Measurements from ENCODE around the gene GSTK1.

DNA sequence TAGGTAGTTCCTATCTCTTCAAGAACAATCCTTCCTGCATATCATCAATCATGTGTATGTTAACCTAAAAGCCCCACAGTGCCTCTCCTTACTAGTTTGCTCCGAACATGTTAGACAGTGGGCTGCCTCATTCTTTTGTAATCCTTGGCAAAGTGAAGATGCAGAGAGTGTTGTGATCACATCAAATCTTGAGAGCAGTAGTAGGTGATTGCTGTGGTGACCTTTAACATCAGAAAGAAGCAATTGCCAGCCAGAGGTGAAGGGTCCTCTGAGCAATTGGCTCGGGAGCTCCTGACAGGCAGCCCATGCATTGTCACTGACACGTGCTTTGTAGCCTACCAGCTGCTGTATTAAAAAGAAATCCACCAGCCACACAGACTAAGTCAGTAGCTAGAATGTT lies 19.6 kb upstream of the GSTK1 start:
- TF ChIP-seq, protein P1, sequence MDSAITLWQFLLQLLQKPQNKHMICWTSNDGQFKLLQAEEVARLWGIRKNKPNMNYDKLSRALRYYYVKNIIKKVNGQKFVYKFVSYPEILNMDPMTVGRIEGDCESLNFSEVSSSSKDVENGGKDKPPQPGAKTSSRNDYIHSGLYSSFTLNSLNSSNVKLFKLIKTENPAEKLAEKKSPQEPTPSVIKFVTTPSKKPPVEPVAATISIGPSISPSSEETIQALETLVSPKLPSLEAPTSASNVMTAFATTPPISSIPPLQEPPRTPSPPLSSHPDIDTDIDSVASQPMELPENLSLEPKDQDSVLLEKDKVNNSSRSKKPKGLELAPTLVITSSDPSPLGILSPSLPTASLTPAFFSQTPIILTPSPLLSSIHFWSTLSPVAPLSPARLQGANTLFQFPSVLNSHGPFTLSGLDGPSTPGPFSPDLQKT (IDR thresholded peaks at IDR 0.05; ENCODE audit: borderline replicate concordance, low read depth, low read length), result no peak
- TF ChIP-seq, protein P2, sequence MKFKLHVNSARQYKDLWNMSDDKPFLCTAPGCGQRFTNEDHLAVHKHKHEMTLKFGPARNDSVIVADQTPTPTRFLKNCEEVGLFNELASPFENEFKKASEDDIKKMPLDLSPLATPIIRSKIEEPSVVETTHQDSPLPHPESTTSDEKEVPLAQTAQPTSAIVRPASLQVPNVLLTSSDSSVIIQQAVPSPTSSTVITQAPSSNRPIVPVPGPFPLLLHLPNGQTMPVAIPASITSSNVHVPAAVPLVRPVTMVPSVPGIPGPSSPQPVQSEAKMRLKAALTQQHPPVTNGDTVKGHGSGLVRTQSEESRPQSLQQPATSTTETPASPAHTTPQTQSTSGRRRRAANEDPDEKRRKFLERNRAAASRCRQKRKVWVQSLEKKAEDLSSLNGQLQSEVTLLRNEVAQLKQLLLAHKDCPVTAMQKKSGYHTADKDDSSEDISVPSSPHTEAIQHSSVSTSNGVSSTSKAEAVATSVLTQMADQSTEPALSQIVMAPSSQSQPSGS (tag by site-specific recombination; IDR thresholded peaks at IDR 0.05; ENCODE audit: low read depth), result no peak
- TF ChIP-seq, protein P3, sequence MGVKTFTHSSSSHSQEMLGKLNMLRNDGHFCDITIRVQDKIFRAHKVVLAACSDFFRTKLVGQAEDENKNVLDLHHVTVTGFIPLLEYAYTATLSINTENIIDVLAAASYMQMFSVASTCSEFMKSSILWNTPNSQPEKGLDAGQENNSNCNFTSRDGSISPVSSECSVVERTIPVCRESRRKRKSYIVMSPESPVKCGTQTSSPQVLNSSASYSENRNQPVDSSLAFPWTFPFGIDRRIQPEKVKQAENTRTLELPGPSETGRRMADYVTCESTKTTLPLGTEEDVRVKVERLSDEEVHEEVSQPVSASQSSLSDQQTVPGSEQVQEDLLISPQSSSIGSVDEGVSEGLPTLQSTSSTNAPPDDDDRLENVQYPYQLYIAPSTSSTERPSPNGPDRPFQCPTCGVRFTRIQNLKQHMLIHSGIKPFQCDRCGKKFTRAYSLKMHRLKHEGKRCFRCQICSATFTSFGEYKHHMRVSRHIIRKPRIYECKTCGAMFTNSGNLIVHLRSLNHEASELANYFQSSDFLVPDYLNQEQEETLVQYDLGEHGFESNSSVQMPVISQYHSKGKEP (tag by site-specific recombination; IDR thresholded peaks at IDR 0.05), result no peak
- TF ChIP-seq YY1 (tag by site-specific recombination; IDR thresholded peaks at IDR 0.05) (no peak), ZNF133 (tag by site-specific recombination; IDR thresholded peaks at IDR 0.05) (no peak), ZNF121 (tag by site-specific recombination; IDR thresholded peaks at IDR 0.05) (no peak), MEIS1 (CRISPR knock-in tag; IDR thresholded peaks at IDR 0.05; ENCODE audit: borderline replicate concordance) (no peak), SP2 (tag by site-specific recombination; IDR thresholded peaks at IDR 0.05) (no peak), ZBTB20 (tag by site-specific recombination; IDR thresholded peaks at IDR 0.05) (no peak), ZNF157 (tag by site-specific recombination; IDR thresholded peaks at IDR 0.05) (no peak), ZNF174 (tag by site-specific recombination; IDR thresholded peaks at IDR 0.05) (no peak)
- TF ChIP-seq, protein P4, sequence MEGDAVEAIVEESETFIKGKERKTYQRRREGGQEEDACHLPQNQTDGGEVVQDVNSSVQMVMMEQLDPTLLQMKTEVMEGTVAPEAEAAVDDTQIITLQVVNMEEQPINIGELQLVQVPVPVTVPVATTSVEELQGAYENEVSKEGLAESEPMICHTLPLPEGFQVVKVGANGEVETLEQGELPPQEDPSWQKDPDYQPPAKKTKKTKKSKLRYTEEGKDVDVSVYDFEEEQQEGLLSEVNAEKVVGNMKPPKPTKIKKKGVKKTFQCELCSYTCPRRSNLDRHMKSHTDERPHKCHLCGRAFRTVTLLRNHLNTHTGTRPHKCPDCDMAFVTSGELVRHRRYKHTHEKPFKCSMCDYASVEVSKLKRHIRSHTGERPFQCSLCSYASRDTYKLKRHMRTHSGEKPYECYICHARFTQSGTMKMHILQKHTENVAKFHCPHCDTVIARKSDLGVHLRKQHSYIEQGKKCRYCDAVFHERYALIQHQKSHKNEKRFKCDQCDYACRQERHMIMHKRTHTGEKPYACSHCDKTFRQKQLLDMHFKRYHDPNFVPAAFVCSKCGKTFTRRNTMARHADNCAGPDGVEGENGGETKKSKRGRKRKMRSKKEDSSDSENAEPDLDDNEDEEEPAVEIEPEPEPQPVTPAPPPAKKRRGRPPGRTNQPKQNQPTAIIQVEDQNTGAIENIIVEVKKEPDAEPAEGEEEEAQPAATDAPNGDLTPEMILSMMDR (tag by site-specific recombination; IDR thresholded peaks at IDR 0.05), result no peak
- TF ChIP-seq, protein P5, sequence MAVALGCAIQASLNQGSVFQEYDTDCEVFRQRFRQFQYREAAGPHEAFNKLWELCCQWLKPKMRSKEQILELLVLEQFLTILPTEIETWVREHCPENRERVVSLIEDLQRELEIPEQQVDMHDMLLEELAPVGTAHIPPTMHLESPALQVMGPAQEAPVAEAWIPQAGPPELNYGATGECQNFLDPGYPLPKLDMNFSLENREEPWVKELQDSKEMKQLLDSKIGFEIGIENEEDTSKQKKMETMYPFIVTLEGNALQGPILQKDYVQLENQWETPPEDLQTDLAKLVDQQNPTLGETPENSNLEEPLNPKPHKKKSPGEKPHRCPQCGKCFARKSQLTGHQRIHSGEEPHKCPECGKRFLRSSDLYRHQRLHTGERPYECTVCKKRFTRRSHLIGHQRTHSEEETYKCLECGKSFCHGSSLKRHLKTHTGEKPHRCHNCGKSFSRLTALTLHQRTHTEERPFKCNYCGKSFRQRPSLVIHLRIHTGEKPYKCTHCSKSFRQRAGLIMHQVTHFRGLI (tag by site-specific recombination; IDR thresholded peaks at IDR 0.05), result no peak
- TF ChIP-seq, protein P6, sequence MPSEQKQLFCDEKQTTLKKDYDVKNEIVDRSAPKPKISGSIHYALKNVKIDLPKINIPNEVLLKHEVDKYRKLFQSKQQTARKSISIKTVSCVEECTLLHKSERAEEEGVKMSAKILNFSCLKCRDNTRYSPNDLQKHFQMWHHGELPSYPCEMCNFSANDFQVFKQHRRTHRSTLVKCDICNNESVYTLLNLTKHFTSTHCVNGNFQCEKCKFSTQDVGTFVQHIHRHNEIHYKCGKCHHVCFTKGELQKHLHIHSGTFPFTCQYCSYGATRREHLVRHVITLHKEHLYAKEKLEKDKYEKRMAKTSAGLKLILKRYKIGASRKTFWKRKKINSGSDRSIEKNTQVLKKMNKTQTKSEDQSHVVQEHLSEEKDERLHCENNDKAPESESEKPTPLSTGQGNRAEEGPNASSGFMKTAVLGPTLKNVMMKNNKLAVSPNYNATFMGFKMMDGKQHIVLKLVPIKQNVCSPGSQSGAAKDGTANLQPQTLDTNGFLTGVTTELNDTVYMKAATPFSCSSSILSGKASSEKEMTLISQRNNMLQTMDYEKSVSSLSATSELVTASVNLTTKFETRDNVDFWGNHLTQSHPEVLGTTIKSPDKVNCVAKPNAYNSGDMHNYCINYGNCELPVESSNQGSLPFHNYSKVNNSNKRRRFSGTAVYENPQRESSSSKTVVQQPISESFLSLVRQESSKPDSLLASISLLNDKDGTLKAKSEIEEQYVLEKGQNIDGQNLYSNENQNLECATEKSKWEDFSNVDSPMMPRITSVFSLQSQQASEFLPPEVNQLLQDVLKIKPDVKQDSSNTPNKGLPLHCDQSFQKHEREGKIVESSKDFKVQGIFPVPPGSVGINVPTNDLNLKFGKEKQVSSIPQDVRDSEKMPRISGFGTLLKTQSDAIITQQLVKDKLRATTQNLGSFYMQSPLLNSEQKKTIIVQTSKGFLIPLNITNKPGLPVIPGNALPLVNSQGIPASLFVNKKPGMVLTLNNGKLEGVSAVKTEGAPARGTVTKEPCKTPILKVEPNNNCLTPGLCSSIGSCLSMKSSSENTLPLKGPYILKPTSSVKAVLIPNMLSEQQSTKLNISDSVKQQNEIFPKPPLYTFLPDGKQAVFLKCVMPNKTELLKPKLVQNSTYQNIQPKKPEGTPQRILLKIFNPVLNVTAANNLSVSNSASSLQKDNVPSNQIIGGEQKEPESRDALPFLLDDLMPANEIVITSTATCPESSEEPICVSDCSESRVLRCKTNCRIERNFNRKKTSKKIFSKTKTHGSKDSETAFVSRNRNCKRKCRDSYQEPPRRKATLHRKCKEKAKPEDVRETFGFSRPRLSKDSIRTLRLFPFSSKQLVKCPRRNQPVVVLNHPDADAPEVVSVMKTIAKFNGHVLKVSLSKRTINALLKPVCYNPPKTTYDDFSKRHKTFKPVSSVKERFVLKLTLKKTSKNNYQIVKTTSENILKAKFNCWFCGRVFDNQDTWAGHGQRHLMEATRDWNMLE (tag by site-specific recombination; conservative IDR thresholded peaks at IDR 0.05; ENCODE audit: low read depth), result no peak

All from HEK293 (cell line).